Measurements from ENCODE around the gene MPND.

GRCh38 chr19:4342615-4343369, 570 bp upstream of the MPND start:
- TF ChIP-seq CTCF (tag by site-specific recombination; IDR thresholded peaks at IDR 0.05) (peak; percentile 75), HOXD13 (CRISPR knock-in tag; IDR thresholded peaks at IDR 0.05; ENCODE audit: borderline replicate concordance) (no peak), ZNF350 (tag by site-specific recombination; IDR thresholded peaks at IDR 0.05) (no peak), GLI2 (tag by site-specific recombination; IDR thresholded peaks at IDR 0.05; ENCODE audit: borderline replicate concordance, low read depth) (no peak), ZNF433 (tag by site-specific recombination; IDR thresholded peaks at IDR 0.05; ENCODE audit: low read depth) (no peak; the same call in 1 of the 2 replicates)

Measured in HEK293 (cell line).